Effector memory CD4-positive, alpha-beta T cell (primary cell): ENCODE measurements around the gene SRGAP3.

ENCODE experiments used
- DNase-seq, 3 donors: peaks; one replicate each; pipeline ENCODE4 v3.0.0-alpha.2; 2020
- H3K27ac ChIP-seq: 2 replicates; pipeline ENCODE4 v1.7.0; 2013; ENCODE audit warnings: mild to moderate bottlenecking, low read length, moderate library complexity; ENCODE audit not compliant: insufficient read depth, poor library complexity, severe bottlenecking
- H3K27me3 ChIP-seq: replicated peaks from 2 replicates; pipeline ENCODE4 v1.7.0; 2013; ENCODE audit warnings: mild to moderate bottlenecking, low read length; ENCODE audit not compliant: insufficient read depth, control insufficient read depth, poor library complexity, severe bottlenecking
- H3K36me3 ChIP-seq: 2 replicates; pipeline ENCODE4 v1.7.0; 2013; ENCODE audit warnings: mild to moderate bottlenecking, low read length, moderate library complexity; ENCODE audit not compliant: control insufficient read depth, insufficient read depth
- H3K4me1 ChIP-seq: 2 replicates; pipeline ENCODE4 v1.7.0; 2013; ENCODE audit warnings: low read length, mild to moderate bottlenecking; ENCODE audit not compliant: control insufficient read depth, insufficient read depth, poor library complexity, severe bottlenecking
- H3K4me3 ChIP-seq: 2 replicates; pipeline ENCODE4 v1.7.0; 2013; ENCODE audit warnings: low read length, low read depth, mild to moderate bottlenecking; ENCODE audit not compliant: insufficient read depth, poor library complexity, severe bottlenecking
- H3K9me3 ChIP-seq: 2 replicates; pipeline ENCODE4 v1.7.0; 2013; ENCODE audit warnings: mild to moderate bottlenecking, low read length, moderate library complexity; ENCODE audit not compliant: control insufficient read depth

The SRGAP3 gene

DNA sequence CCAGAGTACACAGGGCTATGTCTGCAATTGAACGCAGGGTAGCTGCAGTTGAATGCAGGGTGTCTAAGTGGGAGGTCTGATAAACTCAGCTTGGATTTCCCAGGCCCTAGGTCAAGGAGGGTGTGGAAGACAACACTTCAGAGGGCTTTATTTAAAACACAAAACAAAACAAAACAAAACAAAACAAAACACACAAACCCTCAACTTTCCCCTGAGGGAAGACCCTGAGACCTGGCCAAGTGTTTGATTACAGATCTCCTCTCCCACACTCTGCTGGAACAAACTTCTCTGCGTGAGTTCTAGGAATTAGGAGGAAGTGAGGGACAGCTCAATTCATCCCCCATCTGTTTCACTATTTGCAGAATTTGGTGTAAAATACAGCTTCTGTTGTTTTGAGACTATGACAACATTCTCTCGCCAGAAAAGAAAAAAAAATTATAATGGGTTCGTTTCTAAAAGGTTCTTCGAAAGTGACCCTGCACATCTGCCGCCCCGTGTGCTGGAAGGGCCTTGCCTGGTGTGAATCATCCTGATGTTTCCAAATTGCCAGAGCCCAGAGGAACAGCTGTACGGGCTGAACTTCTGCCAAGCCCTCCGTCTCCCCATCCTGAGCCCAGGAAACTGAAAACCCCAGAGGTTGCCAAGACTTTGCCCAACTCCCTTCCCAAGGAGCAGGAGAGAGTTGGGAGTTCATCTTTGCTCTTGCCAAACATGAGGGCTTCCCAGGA lies 212.9 kb downstream of the SRGAP3 start:
- no peak for DNase-seq
- no peaks in the 10 kb centered on the region for H3K9me3 ChIP-seq
- no peaks in the 10 kb centered on the region for H3K4me1 ChIP-seq
- H3K4me3 ChIP-seq, result no peak overlapping the region
- H3K27ac ChIP-seq, result no peak overlapping the region
- no peaks in the 10 kb centered on the region for H3K36me3 ChIP-seq
- no peaks in the 10 kb centered on the region for H3K27me3 ChIP-seq

DNA sequence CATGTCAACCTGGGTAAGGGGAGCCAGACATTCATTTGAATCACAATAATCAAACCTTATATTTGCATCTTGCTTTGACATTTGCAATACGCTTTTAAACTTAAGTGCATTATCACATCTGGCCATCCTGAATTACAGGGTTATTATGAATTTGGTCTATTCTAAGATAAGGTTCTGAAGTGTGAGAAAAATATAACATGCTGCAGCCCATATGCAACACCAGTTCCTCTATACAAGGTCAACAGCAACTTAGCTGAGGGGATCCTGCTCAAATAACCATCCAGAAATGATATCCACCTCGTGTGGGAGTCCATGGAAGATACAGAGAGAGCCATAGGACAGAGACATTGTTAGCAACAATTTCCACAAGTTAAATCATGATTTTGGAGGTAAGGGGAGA lies 213.5 kb downstream of the SRGAP3 start:
- no peaks in the 10 kb centered on the region for H3K9me3 ChIP-seq
- H3K4me3 ChIP-seq, result no peak overlapping the region
- no peak for DNase-seq
- H3K27ac ChIP-seq, result no peak overlapping the region
- H3K4me1 ChIP-seq, result no peaks in the 10 kb centered on the region
- no peaks in the 10 kb centered on the region for H3K36me3 ChIP-seq
- no peaks in the 10 kb centered on the region for H3K27me3 ChIP-seq

DNA sequence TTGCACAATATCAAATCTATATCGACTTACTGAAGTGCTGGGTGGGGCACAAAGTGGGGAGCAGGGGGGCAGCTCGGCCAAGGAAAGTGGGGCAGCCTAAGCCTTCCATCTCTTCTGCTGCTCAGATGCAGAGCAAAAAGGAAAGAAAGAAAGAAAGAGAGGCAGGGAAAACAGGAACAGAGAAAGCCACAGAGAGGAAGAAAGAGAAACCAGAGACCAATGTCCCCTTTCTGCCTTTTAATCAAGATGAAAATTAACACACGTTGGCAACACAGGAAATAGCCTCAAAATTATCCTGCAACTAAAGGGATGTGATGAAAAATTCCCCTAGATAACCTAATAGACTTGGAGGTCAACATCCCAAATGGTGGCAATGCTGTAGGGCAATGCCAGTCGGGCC lies 214.0 kb downstream of the SRGAP3 start:
- Histone ChIP-seq H3K36me3 (no peaks in the 10 kb centered on the region), H3K27ac (no peak overlapping the region), H3K27me3 (no peaks in the 10 kb centered on the region), H3K4me1 (no peaks in the 10 kb centered on the region), H3K9me3 (no peaks in the 10 kb centered on the region), H3K4me3 (no peak overlapping the region)
- no peak for DNase-seq

DNA sequence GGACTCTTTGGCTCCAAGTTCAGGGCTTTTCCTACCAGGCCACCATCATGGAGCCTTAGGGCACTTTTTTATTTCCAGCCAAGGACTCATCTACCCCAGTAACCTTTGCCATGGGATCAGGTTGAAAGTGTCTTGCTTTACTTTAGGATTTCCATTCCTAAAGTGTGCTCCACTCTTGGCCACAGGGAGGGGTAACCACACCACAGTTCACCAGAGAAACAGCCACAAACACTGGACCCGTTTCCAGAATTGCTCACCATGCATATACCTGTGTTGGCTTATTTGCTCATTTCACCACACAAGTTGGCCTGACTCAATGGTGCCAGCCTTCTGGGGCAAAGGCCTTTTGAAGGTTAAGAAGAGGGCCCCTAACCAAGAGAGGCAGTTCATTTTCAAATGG lies 215.6 kb downstream of the SRGAP3 start:
- DNase-seq, result no peak
- H3K4me1 ChIP-seq, result no peaks in the 10 kb centered on the region
- no peaks in the 10 kb centered on the region for H3K27me3 ChIP-seq
- no peak overlapping the region for H3K27ac ChIP-seq
- H3K4me3 ChIP-seq, result no peak overlapping the region
- no peaks in the 10 kb centered on the region for H3K36me3 ChIP-seq
- no peaks in the 10 kb centered on the region for H3K9me3 ChIP-seq

DNA sequence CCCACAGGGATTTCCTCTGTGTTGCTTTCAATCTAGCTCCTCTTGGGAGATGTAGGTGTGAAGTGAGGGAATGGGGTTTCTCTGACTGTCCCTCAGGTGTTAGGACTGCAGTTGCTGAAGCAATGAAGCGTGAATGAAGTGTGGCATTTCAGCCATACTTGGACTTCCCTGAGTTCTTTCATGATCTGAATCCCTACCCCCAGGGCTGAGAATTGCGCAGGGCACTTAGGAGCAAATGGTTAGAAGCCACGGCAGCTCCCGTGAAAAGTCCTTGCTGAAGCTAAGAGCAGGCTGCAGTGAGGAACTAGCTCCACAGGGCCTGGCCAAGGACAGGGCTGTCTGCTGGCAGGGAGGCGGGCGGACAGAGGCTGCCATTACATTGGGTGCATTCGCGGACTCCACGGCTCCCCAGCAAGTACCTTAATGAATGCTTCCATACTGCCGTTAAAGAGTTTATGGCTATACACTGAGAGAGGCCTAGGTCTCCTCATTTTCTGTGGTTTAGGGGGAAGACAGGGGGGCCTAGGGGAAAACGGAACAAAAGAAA lies 217.1 kb downstream of the SRGAP3 start:
- H3K9me3 ChIP-seq, result no peaks in the 10 kb centered on the region
- no peak overlapping the region for H3K27ac ChIP-seq
- no peaks in the 10 kb centered on the region for H3K36me3 ChIP-seq
- H3K27me3 ChIP-seq, result no peaks in the 10 kb centered on the region
- no peak for DNase-seq
- no peaks in the 10 kb centered on the region for H3K4me1 ChIP-seq
- no peak overlapping the region for H3K4me3 ChIP-seq

DNA sequence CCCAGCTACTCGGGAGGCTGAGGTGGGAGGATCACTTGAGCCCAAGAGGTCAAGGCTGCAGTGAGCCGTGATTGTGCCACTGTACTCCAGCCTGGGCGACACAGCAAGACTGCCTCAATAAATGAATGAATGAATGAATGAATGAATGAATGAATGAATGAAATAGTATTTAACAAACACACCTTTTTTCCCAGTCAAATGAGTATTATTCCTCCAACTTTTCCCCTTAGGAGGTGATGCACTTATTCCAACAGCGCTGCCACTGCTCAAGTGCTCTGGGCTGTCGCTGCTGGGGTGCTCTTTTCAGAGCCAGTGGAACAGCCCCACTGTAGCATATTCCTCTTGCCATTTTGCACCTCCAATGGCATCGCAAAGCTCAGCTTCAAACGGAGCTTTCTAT lies 219.4 kb downstream of the SRGAP3 start:
- H3K9me3 ChIP-seq, result no peaks in the 10 kb centered on the region
- no peak for DNase-seq
- no peaks in the 10 kb centered on the region for H3K4me1 ChIP-seq
- no peaks in the 10 kb centered on the region for H3K27me3 ChIP-seq
- H3K4me3 ChIP-seq, result no peak overlapping the region
- no peak overlapping the region for H3K27ac ChIP-seq
- no peaks in the 10 kb centered on the region for H3K36me3 ChIP-seq

DNA sequence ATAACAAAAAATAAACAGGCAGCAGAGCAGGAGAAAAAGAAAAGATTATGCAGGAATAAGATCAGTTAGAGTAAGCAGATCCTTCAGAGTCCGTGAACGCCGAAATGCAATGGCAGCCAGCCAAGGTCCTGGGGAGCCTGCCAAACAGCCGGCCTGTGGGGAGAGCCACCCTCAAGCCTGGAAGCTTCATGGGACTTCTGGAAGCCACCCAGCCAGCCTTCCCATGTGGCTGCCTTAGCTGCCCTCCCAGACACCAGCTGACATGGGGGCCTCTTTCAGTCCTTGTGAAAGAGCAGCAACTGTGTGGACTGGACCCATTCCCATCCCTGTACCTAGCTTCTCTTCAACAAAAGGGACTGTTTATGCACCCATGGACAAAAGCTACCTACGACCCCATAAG lies 221.3 kb downstream of the SRGAP3 start:
- no peak overlapping the region for H3K4me3 ChIP-seq
- no peaks in the 10 kb centered on the region for H3K4me1 ChIP-seq
- H3K27ac ChIP-seq, result no peak overlapping the region
- H3K36me3 ChIP-seq, result no peaks in the 10 kb centered on the region
- no peaks in the 10 kb centered on the region for H3K27me3 ChIP-seq
- no peaks in the 10 kb centered on the region for H3K9me3 ChIP-seq
- no peak for DNase-seq

DNA sequence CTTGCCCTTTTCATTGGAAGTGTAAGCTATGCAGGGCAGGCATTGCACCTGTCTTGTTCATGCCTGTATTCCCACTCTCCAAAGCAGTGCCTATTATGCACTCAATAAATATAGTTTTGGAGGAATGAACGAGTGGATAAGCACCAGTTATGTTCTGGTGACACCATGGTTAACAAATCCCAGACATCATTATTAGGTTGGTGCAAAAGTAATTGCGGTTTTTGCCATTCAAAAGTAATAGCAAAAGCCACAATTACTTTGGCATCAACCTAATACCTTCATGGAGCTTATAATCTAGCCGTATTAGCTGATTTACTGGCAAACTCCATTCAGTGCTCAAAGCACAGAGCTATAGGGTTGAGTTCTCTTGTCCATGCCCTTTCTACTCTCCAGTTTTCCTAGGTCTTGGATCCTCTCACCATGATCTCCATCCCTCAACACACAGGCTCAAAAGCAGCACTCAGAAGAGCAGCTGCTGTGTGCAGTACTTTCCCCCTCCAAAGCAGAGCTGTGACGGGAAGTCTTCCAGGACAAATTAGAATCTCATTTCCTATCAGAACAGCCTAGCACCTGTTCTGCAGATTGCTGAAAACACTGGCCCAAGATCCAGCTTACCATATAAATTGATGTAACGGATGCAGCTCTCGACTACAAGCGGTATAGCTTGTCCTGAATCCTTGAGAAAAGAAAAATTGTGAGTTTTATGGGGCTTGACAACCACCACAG lies 223.0 kb downstream of the SRGAP3 start:
- Histone ChIP-seq H3K4me3 (no peak overlapping the region), H3K9me3 (no peaks in the 10 kb centered on the region), H3K4me1 (no peaks in the 10 kb centered on the region), H3K36me3 (no peaks in the 10 kb centered on the region), H3K27me3 (no peaks in the 10 kb centered on the region), H3K27ac (no peak overlapping the region)
- DNase-seq, result no peak

DNA sequence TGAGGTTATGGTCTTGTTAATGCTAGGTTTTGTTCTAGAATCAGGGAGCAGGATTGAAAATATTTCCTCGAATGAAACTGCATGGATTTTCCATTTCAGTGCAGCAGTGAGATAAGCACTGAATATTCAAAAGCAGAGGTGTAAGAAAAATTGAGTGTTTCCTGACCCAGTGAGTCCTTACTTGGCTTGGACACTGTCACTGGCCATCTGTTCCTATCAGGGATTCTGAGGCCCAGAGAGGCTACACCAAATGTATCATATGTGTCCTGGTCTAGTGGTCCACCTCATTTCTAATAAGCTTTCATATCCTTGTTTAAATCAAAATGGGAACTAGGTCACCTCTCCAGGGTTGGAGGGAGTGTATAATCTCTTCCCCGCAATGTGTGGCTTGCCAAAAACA lies 225.1 kb downstream of the SRGAP3 start:
- H3K27ac ChIP-seq, result no peak overlapping the region
- no peaks in the 10 kb centered on the region for H3K9me3 ChIP-seq
- no peak for DNase-seq
- H3K4me1 ChIP-seq, result no peaks in the 10 kb centered on the region
- no peaks in the 10 kb centered on the region for H3K36me3 ChIP-seq
- H3K27me3 ChIP-seq, result no peaks in the 10 kb centered on the region
- no peak overlapping the region for H3K4me3 ChIP-seq

DNA sequence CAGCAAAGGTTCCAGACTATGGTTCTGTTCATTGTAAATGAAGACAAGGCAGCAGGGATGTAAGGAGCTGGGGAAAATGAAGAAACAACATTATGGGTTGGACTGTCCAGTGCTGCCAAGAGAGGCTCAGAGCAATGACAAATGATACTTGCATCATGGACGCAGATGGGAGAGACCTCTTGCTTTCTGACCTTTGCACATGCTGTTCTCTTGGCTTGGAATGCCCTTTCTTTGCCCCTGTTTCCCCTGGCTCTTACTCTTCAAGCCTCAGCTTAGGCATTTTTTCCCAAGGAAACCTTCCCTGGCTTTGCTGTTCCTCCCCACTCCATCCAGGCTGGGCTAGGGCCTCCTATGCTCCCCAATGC lies 226.2 kb downstream of the SRGAP3 start:
- Histone ChIP-seq H3K4me3 (no peak overlapping the region), H3K27ac (no peak overlapping the region), H3K36me3 (no peaks in the 10 kb centered on the region), H3K4me1 (no peaks in the 10 kb centered on the region), H3K27me3 (no peaks in the 10 kb centered on the region), H3K9me3 (no peaks in the 10 kb centered on the region)
- DNase-seq, result no peak
